WTC11 (cell line): ENCODE data around the gene CCL17.

Experiments
- EMX1 ChIP-seq: fragments of 250-450 bp; sonication (Bioruptor Pico); IDR thresholded peaks from 2 replicates; pipeline ENCODE4 v1.8.0; 2021; ENCODE audit warnings: mild to moderate bottlenecking
- FOXK1 ChIP-seq: sonication (generic); formaldehyde crosslinking; IDR thresholded peaks from 2 replicates; pipeline ENCODE4 v1.8.0; 2022; ENCODE audit warnings: mild to moderate bottlenecking, moderate library complexity, missing genetic modification reagents
- JAZF1 ChIP-seq: fragments of 250-450 bp; sonication (Bioruptor Pico); IDR thresholded peaks from 2 replicates; pipeline ENCODE4 v1.9.0; 2021; ENCODE audit warnings: moderate library complexity, mild to moderate bottlenecking, inconsistent platforms
- MYBL2 ChIP-seq: sonication (generic); formaldehyde crosslinking; IDR thresholded peaks from 2 replicates; pipeline ENCODE4 v1.8.1; 2023; ENCODE audit warnings: mild to moderate bottlenecking, moderate library complexity, missing genetic modification reagents
- SMAD3 ChIP-seq: sonication (generic); formaldehyde crosslinking; IDR thresholded peaks from 2 replicates; pipeline ENCODE4 v1.8.0; 2022; ENCODE audit warnings: missing genetic modification reagents, mild to moderate bottlenecking, borderline replicate concordance
- ZNF138 ChIP-seq: sonication (generic); formaldehyde crosslinking; conservative IDR thresholded peaks from 2 replicates; pipeline ENCODE4 v1.8.1; 2022; ENCODE audit warnings: mild to moderate bottlenecking, moderate library complexity, missing genetic modification reagents
- ZNF416 ChIP-seq: fragments of 250-450 bp; sonication (Bioruptor Pico); IDR thresholded peaks from 2 replicates; pipeline ENCODE4 v1.9.0; 2021; ENCODE audit warnings: mild to moderate bottlenecking, inconsistent platforms
- TF ChIP-seq, protein P1 (sequence below): fragments of 200-600 bp; IDR thresholded peaks from 2 replicates; pipeline ENCODE4 v1.8.0; 2022; ENCODE audit warnings: antibody characterized with exemption
- TF ChIP-seq, protein P2 (sequence below): sonication (generic); formaldehyde crosslinking; IDR thresholded peaks from 2 replicates; pipeline ENCODE4 v1.8.0; 2022; ENCODE audit warnings: missing genetic modification reagents
- TF ChIP-seq, protein P3 (sequence below): sonication (generic); formaldehyde crosslinking; conservative IDR thresholded peaks from 2 replicates; pipeline ENCODE4 v1.8.1; 2022; ENCODE audit warnings: mild to moderate bottlenecking, missing genetic modification reagents
- TF ChIP-seq, protein P4 (sequence below): sonication (generic); formaldehyde crosslinking; IDR thresholded peaks from 2 replicates; pipeline ENCODE4 v1.8.1; 2022; ENCODE audit warnings: low read depth, mild to moderate bottlenecking, moderate library complexity, missing genetic modification reagents, borderline replicate concordance
- TF ChIP-seq, protein P5 (sequence below): sonication (generic); formaldehyde crosslinking; IDR thresholded peaks from 2 replicates; pipeline ENCODE4 v1.8.1; 2022; ENCODE audit warnings: mild to moderate bottlenecking, missing genetic modification reagents, moderate library complexity, borderline replicate concordance

DNA sequence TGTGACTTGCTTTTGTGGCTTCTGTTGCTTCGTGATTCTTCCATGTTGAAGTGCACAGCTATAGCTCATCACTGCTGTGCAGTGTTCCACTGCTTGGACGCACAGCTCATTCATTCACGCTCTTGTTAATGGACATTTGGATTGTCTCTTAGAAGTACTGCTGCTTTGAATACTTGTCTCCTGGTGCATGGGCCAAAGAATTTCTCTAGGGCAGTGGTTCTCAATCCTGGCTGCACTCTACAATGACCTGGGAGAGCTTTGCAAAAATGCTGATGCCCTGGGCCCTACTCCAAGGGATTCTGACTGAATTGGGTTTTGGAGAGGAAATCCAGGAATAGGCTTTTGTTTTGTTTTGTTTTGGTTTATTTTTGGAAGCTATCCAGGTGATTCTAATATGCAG lies 20.0 kb downstream of the CCL17 start:
- TF ChIP-seq ZNF138 (CRISPR knock-in tag) (no peak), FOXK1 (CRISPR knock-in tag) (no peak), EMX1 (CRISPR knock-in tag) (no peak), SMAD3 (CRISPR knock-in tag) (no peak), ZNF416 (no peak), JAZF1 (no peak), MYBL2 (no peak)
- TF ChIP-seq, protein P1, sequence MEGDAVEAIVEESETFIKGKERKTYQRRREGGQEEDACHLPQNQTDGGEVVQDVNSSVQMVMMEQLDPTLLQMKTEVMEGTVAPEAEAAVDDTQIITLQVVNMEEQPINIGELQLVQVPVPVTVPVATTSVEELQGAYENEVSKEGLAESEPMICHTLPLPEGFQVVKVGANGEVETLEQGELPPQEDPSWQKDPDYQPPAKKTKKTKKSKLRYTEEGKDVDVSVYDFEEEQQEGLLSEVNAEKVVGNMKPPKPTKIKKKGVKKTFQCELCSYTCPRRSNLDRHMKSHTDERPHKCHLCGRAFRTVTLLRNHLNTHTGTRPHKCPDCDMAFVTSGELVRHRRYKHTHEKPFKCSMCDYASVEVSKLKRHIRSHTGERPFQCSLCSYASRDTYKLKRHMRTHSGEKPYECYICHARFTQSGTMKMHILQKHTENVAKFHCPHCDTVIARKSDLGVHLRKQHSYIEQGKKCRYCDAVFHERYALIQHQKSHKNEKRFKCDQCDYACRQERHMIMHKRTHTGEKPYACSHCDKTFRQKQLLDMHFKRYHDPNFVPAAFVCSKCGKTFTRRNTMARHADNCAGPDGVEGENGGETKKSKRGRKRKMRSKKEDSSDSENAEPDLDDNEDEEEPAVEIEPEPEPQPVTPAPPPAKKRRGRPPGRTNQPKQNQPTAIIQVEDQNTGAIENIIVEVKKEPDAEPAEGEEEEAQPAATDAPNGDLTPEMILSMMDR = no peak
- TF ChIP-seq, protein P2, sequence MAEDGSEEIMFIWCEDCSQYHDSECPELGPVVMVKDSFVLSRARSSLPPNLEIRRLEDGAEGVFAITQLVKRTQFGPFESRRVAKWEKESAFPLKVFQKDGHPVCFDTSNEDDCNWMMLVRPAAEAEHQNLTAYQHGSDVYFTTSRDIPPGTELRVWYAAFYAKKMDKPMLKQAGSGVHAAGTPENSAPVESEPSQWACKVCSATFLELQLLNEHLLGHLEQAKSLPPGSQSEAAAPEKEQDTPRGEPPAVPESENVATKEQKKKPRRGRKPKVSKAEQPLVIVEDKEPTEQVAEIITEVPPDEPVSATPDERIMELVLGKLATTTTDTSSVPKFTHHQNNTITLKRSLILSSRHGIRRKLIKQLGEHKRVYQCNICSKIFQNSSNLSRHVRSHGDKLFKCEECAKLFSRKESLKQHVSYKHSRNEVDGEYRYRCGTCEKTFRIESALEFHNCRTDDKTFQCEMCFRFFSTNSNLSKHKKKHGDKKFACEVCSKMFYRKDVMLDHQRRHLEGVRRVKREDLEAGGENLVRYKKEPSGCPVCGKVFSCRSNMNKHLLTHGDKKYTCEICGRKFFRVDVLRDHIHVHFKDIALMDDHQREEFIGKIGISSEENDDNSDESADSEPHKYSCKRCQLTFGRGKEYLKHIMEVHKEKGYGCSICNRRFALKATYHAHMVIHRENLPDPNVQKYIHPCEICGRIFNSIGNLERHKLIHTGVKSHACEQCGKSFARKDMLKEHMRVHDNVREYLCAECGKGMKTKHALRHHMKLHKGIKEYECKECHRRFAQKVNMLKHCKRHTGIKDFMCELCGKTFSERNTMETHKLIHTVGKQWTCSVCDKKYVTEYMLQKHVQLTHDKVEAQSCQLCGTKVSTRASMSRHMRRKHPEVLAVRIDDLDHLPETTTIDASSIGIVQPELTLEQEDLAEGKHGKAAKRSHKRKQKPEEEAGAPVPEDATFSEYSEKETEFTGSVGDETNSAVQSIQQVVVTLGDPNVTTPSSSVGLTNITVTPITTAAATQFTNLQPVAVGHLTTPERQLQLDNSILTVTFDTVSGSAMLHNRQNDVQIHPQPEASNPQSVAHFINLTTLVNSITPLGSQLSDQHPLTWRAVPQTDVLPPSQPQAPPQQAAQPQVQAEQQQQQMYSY (CRISPR knock-in tag) = no peak
- TF ChIP-seq, protein P3, sequence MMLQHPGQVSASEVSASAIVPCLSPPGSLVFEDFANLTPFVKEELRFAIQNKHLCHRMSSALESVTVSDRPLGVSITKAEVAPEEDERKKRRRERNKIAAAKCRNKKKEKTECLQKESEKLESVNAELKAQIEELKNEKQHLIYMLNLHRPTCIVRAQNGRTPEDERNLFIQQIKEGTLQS (CRISPR knock-in tag) = no peak
- TF ChIP-seq, protein P4, sequence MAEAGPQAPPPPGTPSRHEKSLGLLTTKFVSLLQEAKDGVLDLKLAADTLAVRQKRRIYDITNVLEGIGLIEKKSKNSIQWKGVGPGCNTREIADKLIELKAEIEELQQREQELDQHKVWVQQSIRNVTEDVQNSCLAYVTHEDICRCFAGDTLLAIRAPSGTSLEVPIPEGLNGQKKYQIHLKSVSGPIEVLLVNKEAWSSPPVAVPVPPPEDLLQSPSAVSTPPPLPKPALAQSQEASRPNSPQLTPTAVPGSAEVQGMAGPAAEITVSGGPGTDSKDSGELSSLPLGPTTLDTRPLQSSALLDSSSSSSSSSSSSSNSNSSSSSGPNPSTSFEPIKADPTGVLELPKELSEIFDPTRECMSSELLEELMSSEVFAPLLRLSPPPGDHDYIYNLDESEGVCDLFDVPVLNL (CRISPR knock-in tag) = no peak
- TF ChIP-seq, protein P5, sequence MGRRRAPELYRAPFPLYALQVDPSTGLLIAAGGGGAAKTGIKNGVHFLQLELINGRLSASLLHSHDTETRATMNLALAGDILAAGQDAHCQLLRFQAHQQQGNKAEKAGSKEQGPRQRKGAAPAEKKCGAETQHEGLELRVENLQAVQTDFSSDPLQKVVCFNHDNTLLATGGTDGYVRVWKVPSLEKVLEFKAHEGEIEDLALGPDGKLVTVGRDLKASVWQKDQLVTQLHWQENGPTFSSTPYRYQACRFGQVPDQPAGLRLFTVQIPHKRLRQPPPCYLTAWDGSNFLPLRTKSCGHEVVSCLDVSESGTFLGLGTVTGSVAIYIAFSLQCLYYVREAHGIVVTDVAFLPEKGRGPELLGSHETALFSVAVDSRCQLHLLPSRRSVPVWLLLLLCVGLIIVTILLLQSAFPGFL (CRISPR knock-in tag) = no peak
